GM23338 (cell line): ENCODE data around the gene USH2A. TPM values are rescaled to one million over a fixed set of nuclear protein-coding genes. Genes with fewer than 3 reads are reported as not detected.
A peak's percentile ranks its signal among the peaks of the same experiment; 100 is the strongest.

Experiments used
- ATAC-seq: fragments of 200-7000 bp; cut with Tn5 transposase; 3 replicates; pipeline ENCODE4 v1.9.1; 2020
- DNase-seq: peaks from one replicate; pipeline ENCODE4 v3.0.0-alpha.2; 2015; ENCODE audit warnings: low spot score
- H2AFZ ChIP-seq: fragments of 200-600 bp; sonication (generic); 2 replicates; pipeline ENCODE4 v1.8.0; 2016; ENCODE audit warnings: antibody characterized with exemption, mild to moderate bottlenecking, moderate library complexity
- H3F3A ChIP-seq: fragments of 200-600 bp; sonication (generic); replicated peaks from 2 replicates; pipeline ENCODE4 v1.8.0; 2017; ENCODE audit warnings: antibody characterized with exemption, mixed run types, low read depth
- H3K27ac ChIP-seq: fragments of 200-600 bp; sonication (generic); 2 replicates; pipeline ENCODE4 v1.6.1; 2016; ENCODE audit warnings: low read depth
- H3K27me3 ChIP-seq: fragments of 200-600 bp; sonication (generic); 2 replicates; pipeline ENCODE4 v1.8.0; 2016; ENCODE audit warnings: mild to moderate bottlenecking, mixed run types, moderate library complexity; ENCODE audit not compliant: insufficient read depth
- H3K36me3 ChIP-seq: fragments of 200-600 bp; sonication (generic); 2 replicates; pipeline ENCODE4 v1.8.0; 2016; ENCODE audit warnings: mild to moderate bottlenecking; ENCODE audit not compliant: insufficient read depth
- H3K4me1 ChIP-seq: fragments of 200-600 bp; sonication (generic); 2 replicates; pipeline ENCODE4 v1.8.0; 2016; ENCODE audit warnings: mild to moderate bottlenecking, moderate library complexity; ENCODE audit not compliant: insufficient read depth
- H3K4me2 ChIP-seq: fragments of 200-600 bp; sonication (generic); 2 replicates; pipeline ENCODE4 v1.7.1; 2017; ENCODE audit warnings: mixed run types
- H3K4me3 ChIP-seq: fragments of 200-600 bp; sonication (generic); 2 replicates; pipeline ENCODE4 v1.6.1; 2016; ENCODE audit warnings: mixed run types
- H3K79me2 ChIP-seq: fragments of 200-600 bp; sonication (generic); replicated peaks from 2 replicates; pipeline ENCODE4 v1.8.0; 2017; ENCODE audit warnings: mild to moderate bottlenecking; ENCODE audit not compliant: insufficient read depth
- H3K9me2 ChIP-seq: fragments of 200-600 bp; sonication (generic); 2 replicates; pipeline ENCODE4 v1.8.0; 2017; ENCODE audit not compliant: insufficient read depth
- H4K20me1 ChIP-seq: fragments of 200-600 bp; sonication (generic); replicated peaks from 2 replicates; pipeline ENCODE4 v1.8.0; 2017; ENCODE audit warnings: mild to moderate bottlenecking; ENCODE audit not compliant: insufficient read depth
- H3K27ac Mint-ChIP-seq: 2 replicates; pipeline ENCODE4 v1.8.0; 2020; ENCODE audit warnings: inconsistent platforms, mild to moderate bottlenecking, moderate library complexity, mixed read lengths
- H3K27me3 Mint-ChIP-seq: 3 replicates; pipeline ENCODE4 v1.8.0; 2022; ENCODE audit warnings: low read depth, mild to moderate bottlenecking, moderate library complexity, mixed read lengths, inconsistent platforms; ENCODE audit not compliant: insufficient read depth, poor library complexity
- H3K36me3 Mint-ChIP-seq: 3 replicates; pipeline ENCODE4 v1.8.0; 2021; ENCODE audit warnings: low read depth, mild to moderate bottlenecking, inconsistent platforms, moderate library complexity, mixed read lengths
- H3K4me1 Mint-ChIP-seq: 3 replicates; pipeline ENCODE4 v1.8.0; 2020; ENCODE audit warnings: mild to moderate bottlenecking, inconsistent platforms, mixed read lengths
- H3K4me3 Mint-ChIP-seq: 3 replicates; pipeline ENCODE4 v1.8.0; 2021; ENCODE audit warnings: moderate library complexity, mild to moderate bottlenecking, inconsistent platforms, mixed read lengths
- H3K9me3 Mint-ChIP-seq: 3 replicates; pipeline ENCODE4 v1.8.0; 2020; ENCODE audit warnings: moderate library complexity, mild to moderate bottlenecking, inconsistent platforms, mixed read lengths
- CREB1 ChIP-seq: fragments of 250-450 bp; sonication (Bioruptor Pico); IDR thresholded peaks from 2 replicates; pipeline ENCODE4 v1.5.0; 2020; ENCODE audit warnings: low read depth, mild to moderate bottlenecking, moderate library complexity
- EZH2 ChIP-seq: fragments of 200-600 bp; sonication (generic); IDR thresholded peaks from one replicate; pipeline ENCODE4 v1.8.0; 2017; ENCODE audit warnings: antibody characterized with exemption, mild to moderate bottlenecking, low read depth; ENCODE audit not compliant: unreplicated experiment
- EZH2phosphoT487 ChIP-seq: fragments of 200-600 bp; sonication (generic); IDR thresholded peaks from one replicate; pipeline ENCODE4 v1.8.1; 2018; ENCODE audit warnings: antibody characterized with exemption; ENCODE audit not compliant: unreplicated experiment
- JUNB ChIP-seq: IDR thresholded peaks from one replicate; pipeline ENCODE4 v1.6.1; 2016; ENCODE audit warnings: antibody characterized with exemption; ENCODE audit not compliant: unreplicated experiment
- NANOG ChIP-seq: IDR thresholded peaks from 2 replicates; pipeline ENCODE4 v1.6.1; 2016; ENCODE audit warnings: antibody characterized with exemption, borderline replicate concordance
- POLR2AphosphoS5 ChIP-seq: IDR thresholded peaks from 2 replicates; pipeline ENCODE4 v1.6.1; 2016; ENCODE audit warnings: antibody characterized with exemption, low read depth
- REST ChIP-seq: IDR thresholded peaks from one replicate; pipeline ENCODE4 v1.6.1; 2018; ENCODE audit warnings: antibody characterized with exemption; ENCODE audit not compliant: unreplicated experiment
- STAT1 ChIP-seq: IDR thresholded peaks from one replicate; pipeline ENCODE4 v1.6.1; 2016; ENCODE audit warnings: antibody characterized with exemption; ENCODE audit not compliant: unreplicated experiment
- ZNF114 ChIP-seq: fragments of 250-450 bp; sonication (Bioruptor Pico); IDR thresholded peaks from 2 replicates; pipeline ENCODE4 v1.5.0; 2020; ENCODE audit warnings: mild to moderate bottlenecking, moderate library complexity
- ZNF331 ChIP-seq: fragments of 250-450 bp; sonication (Bioruptor Pico); IDR thresholded peaks from 2 replicates; pipeline ENCODE4 v1.5.0; 2020; ENCODE audit warnings: low read depth, mild to moderate bottlenecking, moderate library complexity
- ZNF462 ChIP-seq: fragments of 250-450 bp; sonication (Bioruptor Pico); IDR thresholded peaks from 2 replicates; pipeline ENCODE4 v1.5.0; 2020; ENCODE audit warnings: mild to moderate bottlenecking, moderate library complexity
- polyA plus RNA-seq: library from polyadenylated mRNA; unstranded; fragments of >200 nt; fragmentation: Nextera tagmentation; extraction: Ambion mirVana; gene quantifications from 2 replicates; pipeline ENCODE4 v1.2.1, GENCODE V29; 2016
- total RNA-seq: library from RNA; depleted of rRNA; stranded (reverse); fragments of >200 nt; shearing (Covaris generic); gene quantifications from 2 replicates; pipeline ENCODE4 v1.2.3, GENCODE V29; 2014
- TF ChIP-seq, protein P1 (sequence below): IDR thresholded peaks from 2 replicates; pipeline ENCODE4 v1.6.1; 2016; ENCODE audit warnings: antibody characterized with exemption
- TF ChIP-seq, protein P2 (sequence below), 2 experiments: fragments of 200-600 bp in 1 of 2; sonication (generic) in 1 of 2; conservative IDR thresholded peaks; 2 replicates each; pipeline versions ENCODE4 v1.5.1 to v1.6.1; 2016 to 2017; ENCODE audit warnings: antibody characterized with exemption in 2 of 2, low read depth in 2 of 2, mild to moderate bottlenecking in 2 of 2, moderate library complexity in 1 of 2

The USH2A gene
- total and polyA plus RNA-seq, 2 experiments from 2014 or later = 0.03 TPM

- Histone ChIP-seq H3K27me3 (no peaks in the 10 kb centered on the region), H3K4me3 (no peak overlapping the region), H4K20me1 (no peaks in the 10 kb centered on the region), H3K4me1 (no peaks in the 10 kb centered on the region), H3K9me2 (peaks cover 8% of the 10 kb centered on the region; the same call in 1 of the 2 replicates), H2AFZ (no peak overlapping the region), H3K36me3 (no peaks in the 10 kb centered on the region), H3K4me2 (no peak overlapping the region), H3F3A (no peaks in the 10 kb centered on the region), H3K79me2 (no peaks in the 10 kb centered on the region), H3K27ac (no peak overlapping the region)
- Mint-ChIP-seq H3K4me3 (no peak overlapping the region), H3K27ac (0 out of 2 replicates have a peak overlapping the region, but pooled peaks have one; percentile 55), H3K27me3 (peaks cover 3% of the 10 kb centered on the region), H3K4me1 (peaks cover 15% of the 10 kb centered on the region), H3K9me3 (no peaks in the 10 kb centered on the region), H3K36me3 (no peaks in the 10 kb centered on the region)
- DNase-seq (peak; percentile 3), ATAC-seq (peak; percentile 85)
- TF ChIP-seq STAT1 (no peak), JUNB (no peak), NANOG (no peak), EZH2phosphoT487 (no peak), ZNF331 (CRISPR knock-in tag) (no peak), EZH2 (no peak), ZNF114 (CRISPR knock-in tag) (no peak), POLR2AphosphoS5 (no peak), ZNF462 (CRISPR knock-in tag) (no peak), CREB1 (no peak), REST (no peak)
- TF ChIP-seq, protein P1, sequence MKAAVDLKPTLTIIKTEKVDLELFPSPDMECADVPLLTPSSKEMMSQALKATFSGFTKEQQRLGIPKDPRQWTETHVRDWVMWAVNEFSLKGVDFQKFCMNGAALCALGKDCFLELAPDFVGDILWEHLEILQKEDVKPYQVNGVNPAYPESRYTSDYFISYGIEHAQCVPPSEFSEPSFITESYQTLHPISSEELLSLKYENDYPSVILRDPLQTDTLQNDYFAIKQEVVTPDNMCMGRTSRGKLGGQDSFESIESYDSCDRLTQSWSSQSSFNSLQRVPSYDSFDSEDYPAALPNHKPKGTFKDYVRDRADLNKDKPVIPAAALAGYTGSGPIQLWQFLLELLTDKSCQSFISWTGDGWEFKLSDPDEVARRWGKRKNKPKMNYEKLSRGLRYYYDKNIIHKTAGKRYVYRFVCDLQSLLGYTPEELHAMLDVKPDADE = no peak
- TF ChIP-seq, protein P2, sequence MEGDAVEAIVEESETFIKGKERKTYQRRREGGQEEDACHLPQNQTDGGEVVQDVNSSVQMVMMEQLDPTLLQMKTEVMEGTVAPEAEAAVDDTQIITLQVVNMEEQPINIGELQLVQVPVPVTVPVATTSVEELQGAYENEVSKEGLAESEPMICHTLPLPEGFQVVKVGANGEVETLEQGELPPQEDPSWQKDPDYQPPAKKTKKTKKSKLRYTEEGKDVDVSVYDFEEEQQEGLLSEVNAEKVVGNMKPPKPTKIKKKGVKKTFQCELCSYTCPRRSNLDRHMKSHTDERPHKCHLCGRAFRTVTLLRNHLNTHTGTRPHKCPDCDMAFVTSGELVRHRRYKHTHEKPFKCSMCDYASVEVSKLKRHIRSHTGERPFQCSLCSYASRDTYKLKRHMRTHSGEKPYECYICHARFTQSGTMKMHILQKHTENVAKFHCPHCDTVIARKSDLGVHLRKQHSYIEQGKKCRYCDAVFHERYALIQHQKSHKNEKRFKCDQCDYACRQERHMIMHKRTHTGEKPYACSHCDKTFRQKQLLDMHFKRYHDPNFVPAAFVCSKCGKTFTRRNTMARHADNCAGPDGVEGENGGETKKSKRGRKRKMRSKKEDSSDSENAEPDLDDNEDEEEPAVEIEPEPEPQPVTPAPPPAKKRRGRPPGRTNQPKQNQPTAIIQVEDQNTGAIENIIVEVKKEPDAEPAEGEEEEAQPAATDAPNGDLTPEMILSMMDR (conservative IDR thresholded peaks at IDR 0.05; ENCODE audit: low read depth in 2 of 2) = no peak
Measured at GRCh38 chr1:216456682-216457081, 33.4 kb upstream of the USH2A start.
